Stimulated activated CD8-positive, alpha-beta memory T cell treated with anti-CD3 and anti-CD28 coated beads, Interleukin-7, amount 100 ng/mL, for 24 hours (primary cell): ENCODE results near the gene MKKS.

Source experiments
- DNase-seq: peaks from one replicate; pipeline ENCODE4 v3.0.0-alpha.2; 2020; ENCODE audit warnings: low read depth

MKKS gene

DNA sequence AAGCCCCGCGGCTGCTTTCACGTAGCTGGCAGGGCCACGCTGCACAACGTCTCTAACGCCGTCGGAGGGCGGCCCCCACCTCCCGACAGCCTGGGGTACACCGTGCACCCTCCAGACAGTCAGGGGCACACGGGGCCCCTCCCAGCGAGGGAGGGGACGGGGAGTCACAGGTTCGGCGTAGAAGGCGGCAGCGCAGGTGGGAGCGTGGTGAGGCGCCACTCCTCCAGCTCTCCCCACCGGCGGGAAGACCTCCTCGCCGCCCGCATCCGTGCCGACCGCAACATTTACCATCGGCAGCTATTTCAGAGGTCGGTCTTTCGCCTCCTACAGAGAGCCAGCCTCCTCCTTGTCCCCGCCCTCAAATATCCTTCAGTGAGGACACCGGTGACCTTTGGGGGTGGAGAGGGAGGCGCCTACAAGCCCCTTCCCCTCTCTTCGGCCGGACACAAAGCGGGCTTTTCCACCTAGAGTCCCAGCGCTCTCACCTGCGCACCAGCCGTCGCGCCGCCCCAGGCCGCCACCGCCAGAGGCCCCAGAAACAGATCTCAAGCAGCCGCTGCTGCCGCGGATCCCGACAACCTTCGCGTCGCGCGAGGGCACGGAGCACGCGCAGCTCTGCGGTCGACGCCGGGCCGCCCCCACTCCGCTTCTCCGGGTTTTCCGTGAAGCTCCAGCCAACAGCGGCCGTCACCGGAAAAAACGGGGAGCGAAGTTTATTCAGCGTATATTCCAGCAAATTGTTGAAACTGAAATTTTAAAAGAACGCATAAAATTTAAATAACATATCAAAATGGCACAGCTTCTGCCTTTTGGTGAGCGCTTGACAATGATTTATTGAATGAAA, at the start of gene MKKS:
MKKS (minus strand) TSS at position 600 of the 844 bp plus-strand sequence. CDS start 20,708 bp downstream, outside the sequence.
- DNase-seq, result peak; percentile 73

DNA sequence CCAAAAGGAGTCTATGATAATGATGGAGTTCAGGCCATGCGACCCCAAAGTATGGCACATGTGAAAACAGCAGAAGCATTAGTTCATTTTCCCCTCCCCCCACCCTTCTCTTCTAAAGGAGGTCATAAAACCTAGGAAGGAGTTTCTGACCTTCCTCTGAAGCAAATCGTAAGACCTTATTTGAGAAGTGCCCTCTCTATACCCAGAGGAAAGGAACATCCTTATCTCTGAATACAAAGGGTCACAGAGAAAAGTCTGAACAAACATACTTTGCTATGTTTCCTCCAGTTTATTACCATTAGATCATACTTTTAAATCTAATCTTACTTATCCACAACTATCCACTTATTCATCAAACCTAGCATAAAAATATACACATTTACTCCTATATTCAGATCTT, 49.7 kb upstream of the MKKS start:
- DNase-seq, result no peak

DNA sequence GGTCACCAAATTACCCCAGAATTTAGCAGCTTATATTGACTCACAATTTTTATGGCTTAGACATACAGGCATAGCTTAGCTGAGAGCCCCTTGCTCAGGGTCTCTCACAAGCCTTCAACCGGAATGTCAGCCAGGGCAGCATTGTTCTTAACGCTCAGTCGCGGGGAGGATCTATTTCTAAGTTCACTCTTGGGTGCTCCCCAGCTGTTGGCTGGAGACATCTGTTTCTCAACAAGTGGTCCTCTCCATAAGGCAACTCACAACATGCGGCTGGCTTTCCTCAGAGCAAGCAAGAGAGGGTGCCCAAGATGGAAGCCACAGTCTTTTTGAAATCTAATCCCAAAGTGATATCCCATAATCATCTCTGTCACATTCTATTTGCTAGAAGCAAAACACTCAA, 47.7 kb upstream of the MKKS start:
- no peak for DNase-seq

DNA sequence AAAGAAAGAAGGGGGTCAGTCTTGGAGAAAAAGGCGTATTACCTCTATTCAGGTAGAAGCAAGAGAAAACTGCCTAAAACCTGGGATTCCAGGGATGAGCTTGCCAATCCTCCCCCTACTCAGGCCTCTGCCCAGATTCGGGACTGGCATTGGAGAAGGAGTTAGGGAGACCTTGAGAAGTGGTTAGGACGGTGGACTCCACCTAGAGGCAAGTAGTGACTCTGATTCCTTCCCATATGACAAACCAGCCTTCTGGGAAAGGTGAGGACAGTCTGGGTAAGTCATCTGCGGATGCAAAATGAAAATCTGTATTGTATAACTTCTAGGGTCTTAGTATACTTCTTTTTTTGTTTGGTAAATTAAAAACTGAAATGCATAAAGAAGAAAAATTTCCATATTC, 44.9 kb upstream of the MKKS start:
- no peak for DNase-seq

DNA sequence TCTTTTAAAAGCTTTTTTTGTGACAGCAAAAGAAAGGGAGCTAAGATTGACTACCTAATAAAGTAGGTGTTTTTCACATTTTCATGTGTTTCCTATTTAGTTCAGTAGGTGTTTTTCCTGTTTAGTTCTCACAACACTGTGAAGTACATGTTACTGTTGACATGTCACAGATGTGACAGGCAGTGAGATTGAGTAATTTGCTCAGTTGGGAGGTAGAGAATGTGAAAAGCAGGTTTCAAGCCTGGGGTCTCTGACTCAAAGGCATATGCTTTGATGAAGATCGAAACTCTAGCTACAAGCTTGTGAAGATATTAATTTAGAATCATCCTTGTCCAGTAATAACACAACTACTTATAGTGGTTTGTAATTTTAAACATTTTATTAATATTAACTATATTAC, 44.2 kb upstream of the MKKS start:
- no peak for DNase-seq

DNA sequence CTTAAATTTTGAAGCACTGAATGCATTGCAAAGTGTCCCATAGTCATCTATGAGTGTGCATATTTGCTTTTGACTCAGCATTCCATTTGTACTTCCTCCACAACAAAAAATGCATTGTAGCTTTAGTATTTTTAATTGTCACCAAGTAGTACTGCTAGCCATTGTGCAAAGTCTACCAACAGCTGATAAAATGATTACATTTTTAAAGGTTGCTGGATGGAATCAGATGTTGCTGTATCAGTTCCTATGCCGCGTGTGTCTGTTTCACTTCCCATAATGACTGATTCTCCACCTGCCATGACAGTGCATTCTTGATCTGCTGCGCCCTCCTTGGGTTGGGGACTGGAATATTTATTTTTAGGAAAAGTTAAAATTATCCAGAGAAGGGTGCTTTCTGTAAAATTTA, 42.3 kb upstream of the MKKS start:
- no peak for DNase-seq

DNA sequence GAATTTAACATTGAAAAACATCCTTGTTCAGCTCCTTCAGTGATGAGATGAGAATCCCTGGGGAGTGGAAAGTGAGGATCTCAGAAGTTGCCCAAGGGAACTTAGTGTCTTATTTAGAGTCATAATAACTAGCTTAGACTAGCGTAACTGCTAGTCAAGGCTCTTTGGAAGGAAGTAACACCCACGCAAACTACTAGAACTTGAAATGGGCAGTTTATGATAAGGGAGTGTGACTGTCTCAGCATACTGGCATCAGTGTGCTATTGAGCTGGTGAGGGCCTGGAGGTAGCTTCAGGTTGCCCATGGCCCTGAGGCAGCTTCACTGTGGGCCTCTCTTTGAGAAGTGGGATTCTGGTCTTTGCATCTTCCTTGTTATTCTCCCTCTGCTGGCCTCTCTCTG, 41.2 kb upstream of the MKKS start:
- DNase-seq, result no peak

DNA sequence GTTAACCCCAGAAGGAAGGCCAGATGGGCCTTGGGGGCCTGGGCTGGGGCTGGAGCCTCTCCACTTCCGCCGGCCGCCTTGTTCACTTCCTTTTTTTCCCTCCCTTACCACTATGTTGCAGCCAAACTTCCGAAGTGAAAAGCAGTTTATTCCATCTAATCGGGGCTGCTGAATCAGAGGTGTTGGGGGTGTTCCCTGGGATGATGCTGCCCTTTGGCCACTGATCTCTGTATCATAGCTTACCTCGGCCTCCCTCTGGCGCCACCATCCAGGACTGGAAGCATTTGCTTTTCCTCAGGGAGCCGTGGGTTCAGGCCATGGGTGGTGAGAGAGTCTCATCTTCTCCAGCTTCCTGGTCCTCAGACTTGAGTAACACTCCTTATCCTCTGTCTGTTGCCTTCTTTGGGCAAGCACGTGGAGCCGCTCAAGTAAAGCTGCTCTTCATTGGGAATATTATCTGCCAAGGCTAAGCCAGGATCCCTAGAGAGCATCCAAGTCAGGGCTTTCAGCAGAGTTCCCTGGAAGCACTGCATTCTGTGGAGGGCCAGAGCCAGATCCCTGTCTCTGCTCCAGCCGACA, 40.7 kb upstream of the MKKS start:
- no peak for DNase-seq

DNA sequence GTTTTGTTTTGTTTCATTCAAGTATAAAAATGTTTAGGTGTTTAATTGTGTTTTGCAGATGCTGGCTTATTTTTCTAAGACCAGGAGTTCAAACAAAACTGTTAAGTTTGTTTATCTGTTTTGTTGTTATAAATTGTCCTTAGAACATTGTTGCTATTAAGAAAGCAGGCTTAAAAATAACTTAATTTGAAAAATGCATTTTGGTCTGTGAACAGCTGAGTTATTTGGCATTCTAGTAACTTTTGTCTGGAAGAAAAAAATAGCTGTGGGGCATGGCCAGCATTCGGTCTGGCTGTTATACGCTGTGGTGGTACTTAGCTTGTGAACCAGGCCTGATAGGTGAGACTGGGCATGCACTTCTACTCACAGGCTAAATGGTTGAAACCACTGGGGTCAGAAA, 38.8 kb upstream of the MKKS start:
- DNase-seq, result no peak

DNA sequence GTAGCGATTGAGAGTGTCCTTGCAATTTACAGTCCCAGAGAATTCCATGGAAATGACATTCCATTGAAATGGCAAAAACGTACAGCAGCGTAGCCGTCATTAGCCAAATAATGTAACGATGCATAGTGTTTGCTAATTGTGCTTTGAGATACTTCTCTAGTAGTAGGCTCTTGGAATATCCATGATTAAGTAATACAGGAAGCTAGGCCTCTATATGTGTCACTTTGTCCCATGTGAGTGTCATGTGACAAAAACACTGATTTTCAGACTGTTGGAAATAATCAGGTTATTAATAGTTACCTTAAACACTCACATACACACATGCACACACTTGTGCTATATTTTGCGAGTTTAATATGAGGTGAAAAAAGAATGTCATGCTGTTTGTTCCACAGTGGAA, 36.3 kb upstream of the MKKS start:
- no peak for DNase-seq

DNA sequence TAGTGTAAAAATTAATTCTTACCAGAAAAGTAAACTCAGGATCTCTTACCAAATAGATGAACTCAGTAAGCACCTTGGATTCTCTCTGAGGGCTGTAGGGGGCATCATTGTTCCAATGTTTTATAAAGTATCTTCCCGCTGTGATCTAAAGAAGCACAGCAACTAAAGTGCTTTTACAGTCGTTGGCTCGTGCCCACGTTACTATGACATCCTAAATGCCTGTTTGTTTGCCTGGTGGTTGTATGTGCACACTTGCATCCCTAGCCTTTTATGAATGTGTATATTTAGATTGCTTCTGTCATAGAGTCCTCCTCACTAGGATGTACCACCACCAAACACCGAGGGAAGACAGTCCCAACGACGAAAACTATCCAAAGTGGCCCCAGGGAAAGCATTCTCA, 35.6 kb upstream of the MKKS start:
- DNase-seq, result no peak

DNA sequence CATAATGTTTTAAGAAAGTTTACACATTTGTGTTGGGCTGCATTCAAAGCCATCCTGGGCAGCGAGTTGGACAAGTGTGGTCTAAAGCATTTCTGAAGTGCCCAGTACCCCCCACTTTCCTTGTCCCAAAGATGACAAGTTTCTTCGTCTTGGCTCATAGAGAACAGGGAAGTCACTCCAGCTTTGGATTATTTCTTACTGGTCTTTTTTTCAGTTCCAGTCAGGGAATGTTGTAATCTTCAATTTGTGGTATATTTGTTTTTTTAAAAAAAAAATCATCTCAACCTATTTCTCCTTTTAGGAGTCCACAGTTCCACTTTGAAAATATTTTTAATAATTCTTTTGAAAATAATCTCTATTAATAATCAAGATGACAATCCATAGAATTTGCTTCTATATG, 35.0 kb upstream of the MKKS start:
- DNase-seq, result no peak

DNA sequence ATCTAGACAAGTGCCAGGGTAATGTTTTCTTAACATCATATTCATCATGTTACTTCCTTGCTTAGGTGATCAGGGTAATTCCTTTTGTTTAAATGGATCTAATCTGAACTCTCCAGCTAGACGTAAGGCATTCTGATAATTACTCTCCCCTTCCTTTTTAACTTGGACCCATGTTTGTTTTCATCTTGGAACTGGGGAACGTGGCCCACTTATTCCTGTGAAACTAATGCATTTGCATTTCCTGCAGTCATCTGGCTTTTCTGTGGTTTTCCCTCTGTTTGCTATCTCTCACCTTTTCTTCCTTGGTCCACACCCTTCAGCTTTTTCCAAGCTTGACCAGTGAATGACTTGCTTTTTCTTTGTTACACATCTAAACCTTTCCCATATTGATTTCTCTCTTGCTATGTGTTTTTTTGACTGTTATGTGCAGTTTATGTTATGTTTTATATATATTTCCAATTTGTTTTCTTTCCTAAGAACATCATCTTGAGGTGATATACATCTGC, 34.4 kb upstream of the MKKS start:
- DNase-seq, result no peak

DNA sequence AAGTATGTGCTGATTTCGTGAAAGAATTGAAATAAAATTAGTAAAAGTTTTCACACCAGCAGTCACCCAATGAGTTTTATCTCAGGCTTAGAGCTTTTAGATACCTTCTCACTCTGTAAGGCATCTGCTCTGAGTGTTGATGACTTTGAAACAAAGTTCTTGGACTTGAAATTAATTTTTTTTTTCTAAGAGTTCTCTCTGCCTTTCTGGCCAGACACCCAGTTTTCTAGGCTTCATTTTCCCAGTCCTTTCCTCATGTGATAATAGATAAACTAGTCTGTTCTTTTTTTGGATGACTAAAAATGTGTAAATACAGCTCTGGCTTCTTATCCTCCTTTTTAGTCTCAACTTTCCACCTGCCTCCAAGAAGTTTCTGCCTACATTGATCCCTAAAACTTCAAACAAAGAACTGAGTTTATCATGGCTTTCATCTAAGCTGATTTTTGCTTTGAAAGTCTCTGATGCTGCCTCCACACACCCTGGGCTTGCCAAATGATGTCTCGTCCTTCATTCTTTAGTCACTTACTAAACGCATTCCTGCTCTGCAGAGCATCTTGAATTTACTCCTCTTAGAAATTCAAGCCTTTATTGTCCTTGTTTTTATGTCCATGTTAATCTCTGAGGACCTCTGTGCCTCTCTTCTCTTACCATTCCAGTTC, 33.8 kb upstream of the MKKS start:
- DNase-seq, result no peak

DNA sequence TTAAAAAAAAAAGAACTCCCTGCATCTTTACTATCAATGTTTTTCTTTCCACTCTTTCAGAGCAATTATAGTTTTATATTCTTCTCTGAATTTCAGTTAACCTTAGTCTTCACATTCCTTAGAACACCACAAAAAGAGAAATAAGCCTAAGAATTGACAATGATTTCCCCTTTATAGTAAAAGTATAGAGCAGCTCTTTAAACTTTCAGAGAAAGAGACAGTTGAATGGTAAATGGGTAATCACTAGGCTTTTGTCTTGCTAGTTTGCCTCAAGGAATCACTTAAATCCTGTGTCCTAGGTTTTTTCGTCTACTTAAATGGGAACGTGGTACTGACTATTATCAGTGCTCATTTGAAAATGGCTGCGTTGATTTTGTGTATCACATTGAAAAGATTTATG, 32.8 kb upstream of the MKKS start:
- no peak for DNase-seq

DNA sequence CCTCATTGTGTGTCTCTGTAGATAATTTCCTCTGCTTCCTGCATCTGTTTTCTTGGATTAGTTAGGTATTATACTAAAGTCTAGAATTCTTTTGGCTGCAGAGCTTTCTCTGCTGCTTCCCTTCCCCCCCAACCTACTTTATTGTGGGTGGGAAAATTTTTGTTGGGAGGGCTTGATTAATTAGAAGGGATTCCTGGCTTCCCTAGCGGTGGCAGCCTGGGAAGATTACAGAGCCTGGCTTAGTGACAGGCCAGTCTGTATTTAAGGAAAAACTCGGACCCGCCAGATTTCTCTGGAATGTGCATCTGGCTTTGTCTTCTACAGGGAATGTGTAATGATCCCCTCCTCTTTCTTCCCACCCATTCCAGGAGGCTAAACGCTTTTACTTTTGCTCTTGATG, 32.3 kb upstream of the MKKS start:
- DNase-seq, result no peak

DNA sequence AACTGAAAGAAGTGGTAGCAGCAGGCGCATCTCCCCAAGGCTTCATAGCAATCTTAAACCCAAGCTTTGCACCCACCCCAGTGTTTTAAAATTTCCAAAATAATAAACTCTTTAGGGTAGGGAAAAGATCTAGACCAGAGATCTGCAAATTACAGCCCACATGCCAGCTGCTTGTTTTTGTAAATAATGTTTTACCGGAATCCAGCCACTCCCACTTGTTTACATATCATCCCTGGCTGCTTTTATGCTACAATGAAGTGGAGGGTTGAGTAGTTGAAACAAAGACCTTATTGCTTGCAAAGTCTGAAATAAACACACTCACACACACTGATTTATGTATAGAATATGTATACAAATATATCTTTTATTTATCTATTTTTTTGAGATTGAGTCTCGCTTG, 31.1 kb upstream of the MKKS start:
- DNase-seq, result no peak

DNA sequence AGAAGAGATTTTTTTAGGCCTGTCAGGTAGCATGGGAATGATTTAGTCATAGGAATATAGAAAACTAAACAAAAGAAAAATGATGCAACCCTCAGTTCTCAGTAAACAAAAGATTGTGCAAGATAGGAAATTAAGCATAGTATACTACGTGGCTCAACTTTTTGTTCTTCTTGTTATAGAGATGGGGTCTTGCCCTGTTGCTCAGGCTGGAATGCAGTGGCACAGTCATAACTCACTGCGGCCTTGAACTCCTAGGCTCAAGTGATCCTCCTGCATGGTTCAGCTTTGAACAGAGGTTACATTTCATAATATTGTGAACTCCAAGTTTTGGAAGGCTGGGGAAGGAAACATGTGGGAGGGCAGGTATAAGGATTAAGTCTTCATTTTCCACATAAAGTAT, 29.6 kb upstream of the MKKS start:
- DNase-seq, result no peak

DNA sequence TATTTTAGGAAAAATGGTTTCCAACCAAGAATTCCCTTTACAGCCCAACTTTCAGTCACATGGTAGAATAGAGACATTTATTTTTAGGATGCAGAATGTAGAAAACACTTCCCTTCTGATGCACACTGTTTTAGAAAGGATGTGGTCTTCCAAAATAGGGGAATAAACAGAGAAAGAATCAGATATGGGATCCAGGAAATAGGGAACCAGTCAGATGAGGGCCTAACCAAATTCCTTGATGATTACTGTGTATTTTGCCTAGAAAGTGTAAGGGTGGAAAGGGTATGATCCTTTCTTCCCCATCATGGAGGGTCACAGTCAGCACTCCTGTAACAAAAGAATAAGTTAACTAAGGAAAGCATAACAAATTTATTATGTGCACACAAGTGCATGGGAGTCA, 28.5 kb upstream of the MKKS start:
- no peak for DNase-seq

DNA sequence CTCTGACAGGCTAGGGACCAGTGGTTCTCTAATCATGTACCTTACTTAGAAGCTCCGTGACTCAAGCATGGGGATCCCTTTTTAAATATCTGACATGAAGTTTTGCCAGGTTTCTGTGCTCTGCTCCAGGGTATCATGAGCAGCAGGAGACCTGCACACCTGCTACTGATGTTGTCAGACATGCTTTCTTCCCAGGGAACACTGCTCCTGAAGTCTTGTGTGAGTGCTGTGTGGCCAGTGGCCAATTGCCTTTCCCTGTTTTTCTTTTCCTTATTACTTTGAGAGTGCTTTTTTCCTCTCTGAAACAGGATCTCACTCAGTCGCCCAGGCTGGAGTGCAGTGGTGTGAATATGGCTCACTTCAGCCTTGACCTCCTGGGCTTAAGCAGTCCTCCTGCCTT, 27.5 kb upstream of the MKKS start:
- DNase-seq, result no peak

DNA sequence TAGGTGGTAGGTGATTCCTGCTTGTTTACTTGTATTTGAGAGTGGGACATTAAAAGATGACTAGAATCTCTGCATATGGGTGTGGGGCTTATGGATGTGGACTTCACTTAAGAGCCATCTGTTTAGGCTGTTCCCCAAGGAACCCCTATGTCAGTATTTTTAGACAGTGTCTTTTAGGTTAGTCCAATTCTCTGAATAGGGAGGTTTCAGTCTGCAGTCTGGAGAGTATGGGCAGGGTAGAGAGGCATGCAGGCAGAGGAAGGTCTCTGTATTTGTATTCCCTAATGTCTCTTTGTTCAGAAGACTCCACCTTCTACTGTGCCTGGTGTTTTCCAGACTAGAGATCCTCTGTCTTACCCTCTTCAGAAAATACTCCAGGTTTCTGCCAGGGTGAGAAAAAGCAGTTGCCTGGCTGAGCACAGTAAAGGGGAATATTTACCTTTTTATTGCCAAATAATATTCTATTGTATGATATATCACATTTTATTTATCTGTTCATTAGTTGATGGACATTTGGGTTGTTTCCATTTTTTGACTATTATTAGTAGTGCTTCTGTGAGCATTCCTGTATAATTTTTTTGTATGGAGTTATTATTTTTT, 20.2 kb upstream of the MKKS start:
- DNase-seq, result no peak

DNA sequence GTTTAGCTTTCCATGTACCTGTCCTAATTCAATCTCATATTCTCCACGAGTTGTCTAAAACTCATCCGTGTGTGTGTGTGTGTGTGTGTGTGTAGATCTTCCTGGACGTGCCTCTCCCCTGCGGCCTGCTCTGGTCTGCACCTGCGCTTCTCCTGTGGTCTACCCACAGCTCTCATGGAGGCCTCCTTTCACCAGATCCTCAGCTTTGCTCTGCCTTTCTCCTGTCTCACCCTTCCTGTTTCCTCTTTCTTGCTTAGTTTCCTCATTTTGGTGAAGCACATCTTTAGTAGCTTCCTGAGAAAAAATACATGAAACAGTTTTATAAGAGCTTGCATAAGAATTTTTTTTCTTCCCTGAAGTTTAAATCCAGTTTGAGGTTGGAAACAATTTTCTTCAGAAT, 19.2 kb upstream of the MKKS start:
- DNase-seq, result no peak

DNA sequence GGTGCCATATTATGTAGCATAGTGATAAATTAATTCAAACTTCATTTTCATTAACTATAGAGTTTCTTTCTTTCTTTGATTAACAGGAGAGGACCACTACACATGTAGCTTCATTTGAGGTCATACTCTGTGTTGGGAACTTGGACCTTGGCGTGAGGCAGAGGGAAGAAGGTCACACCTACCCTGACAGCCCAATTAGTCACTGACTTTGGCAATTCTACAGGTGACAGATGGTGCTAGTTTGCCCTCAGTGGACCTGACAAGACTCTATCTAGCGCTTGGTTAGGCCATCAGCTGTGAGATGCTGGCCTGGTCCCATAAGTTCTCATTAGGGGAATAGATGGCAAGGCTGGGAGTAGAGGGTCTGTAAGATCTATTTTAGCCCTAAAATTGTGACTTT, 15.2 kb upstream of the MKKS start:
- no peak for DNase-seq
